GM19035 (cell line): ENCODE results near the gene RASGEF1C.
"Not testable (repeated sequence)": the region's sequence is repeated elsewhere in the genome, so short reads cannot be mapped to it uniquely, and the experiment has no call there.

Experiments used
- ATAC-seq: cut with Tn5 transposase; IDR thresholded peaks from one replicate; pipeline ENCODE4 v1.9.1; 2021; ENCODE audit not compliant: unreplicated experiment

RASGEF1C gene

GRCh38 chr5:180138214-180138975 is 70.6 kb downstream of the RASGEF1C start:
- ATAC-seq, result no peak

- no peak for ATAC-seq
Observed at GRCh38 chr5:180137401-180138213, 71.4 kb downstream of the RASGEF1C start.

GRCh38 chr5:180136630-180137381 is 72.2 kb downstream of the RASGEF1C start:
- ATAC-seq, result no peak

GRCh38 chr5:180135967-180136629 is 72.9 kb downstream of the RASGEF1C start:
- no peak for ATAC-seq

- no peak for ATAC-seq
Observed at GRCh38 chr5:180135128-180135955, 73.7 kb downstream of the RASGEF1C start.

- no peak for ATAC-seq
Observed at GRCh38 chr5:180133971-180134508, 75.0 kb downstream of the RASGEF1C start.

GRCh38 chr5:180133551-180133950 is 75.5 kb downstream of the RASGEF1C start:
- no peak for ATAC-seq

GRCh38 chr5:180133060-180133459 is 76.0 kb downstream of the RASGEF1C start:
- ATAC-seq, result no peak

- ATAC-seq, result no peak
Observed at GRCh38 chr5:180130876-180131740, 77.9 kb downstream of the RASGEF1C start.

GRCh38 chr5:180130291-180130869 is 78.6 kb downstream of the RASGEF1C start:
- no peak for ATAC-seq

GRCh38 chr5:180129291-180130190 is 79.5 kb downstream of the RASGEF1C start:
- ATAC-seq, result no peak

GRCh38 chr5:180128671-180129261 is 80.2 kb downstream of the RASGEF1C start:
- ATAC-seq, result no peak

- no peak for ATAC-seq
Observed at GRCh38 chr5:180127682-180128670, 81.0 kb downstream of the RASGEF1C start.

- ATAC-seq, result no peak
Observed at GRCh38 chr5:180126716-180127681, 82.0 kb downstream of the RASGEF1C start.

GRCh38 chr5:180126156-180126555 is 82.9 kb downstream of the RASGEF1C start:
- not testable (repeated sequence) for ATAC-seq
